ENCODE data around the gene RNF14.

DNA sequence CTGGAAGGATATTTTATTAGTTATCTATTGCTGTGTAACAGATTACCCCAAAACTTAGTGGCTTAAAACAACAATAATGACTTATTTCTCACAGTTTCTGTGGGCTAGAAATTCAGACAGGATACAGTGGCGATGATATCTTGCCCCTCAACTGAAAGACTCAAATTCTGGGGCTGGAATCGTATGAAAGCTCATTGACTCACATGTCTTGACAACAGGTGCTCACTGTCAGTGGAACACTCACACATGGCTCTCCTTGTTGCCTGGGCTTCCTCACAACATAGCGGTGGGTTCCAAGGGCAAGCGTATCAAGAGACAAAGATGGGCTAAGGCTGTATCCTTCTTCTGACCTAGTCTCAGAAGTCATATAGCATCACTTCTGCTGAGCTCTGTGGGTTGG lies 47.7 kb downstream of the RNF14 start:
- TF ChIP-seq, protein P1, sequence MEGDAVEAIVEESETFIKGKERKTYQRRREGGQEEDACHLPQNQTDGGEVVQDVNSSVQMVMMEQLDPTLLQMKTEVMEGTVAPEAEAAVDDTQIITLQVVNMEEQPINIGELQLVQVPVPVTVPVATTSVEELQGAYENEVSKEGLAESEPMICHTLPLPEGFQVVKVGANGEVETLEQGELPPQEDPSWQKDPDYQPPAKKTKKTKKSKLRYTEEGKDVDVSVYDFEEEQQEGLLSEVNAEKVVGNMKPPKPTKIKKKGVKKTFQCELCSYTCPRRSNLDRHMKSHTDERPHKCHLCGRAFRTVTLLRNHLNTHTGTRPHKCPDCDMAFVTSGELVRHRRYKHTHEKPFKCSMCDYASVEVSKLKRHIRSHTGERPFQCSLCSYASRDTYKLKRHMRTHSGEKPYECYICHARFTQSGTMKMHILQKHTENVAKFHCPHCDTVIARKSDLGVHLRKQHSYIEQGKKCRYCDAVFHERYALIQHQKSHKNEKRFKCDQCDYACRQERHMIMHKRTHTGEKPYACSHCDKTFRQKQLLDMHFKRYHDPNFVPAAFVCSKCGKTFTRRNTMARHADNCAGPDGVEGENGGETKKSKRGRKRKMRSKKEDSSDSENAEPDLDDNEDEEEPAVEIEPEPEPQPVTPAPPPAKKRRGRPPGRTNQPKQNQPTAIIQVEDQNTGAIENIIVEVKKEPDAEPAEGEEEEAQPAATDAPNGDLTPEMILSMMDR (IDR thresholded peaks at IDR 0.05): no peak
- no peak for TF ChIP-seq NFYB (CRISPR knock-in tag; conservative IDR thresholded peaks at IDR 0.05; ENCODE audit: low read depth)
- no peak for TF ChIP-seq JUN (CRISPR knock-in tag; IDR thresholded peaks at IDR 0.05)
- TF ChIP-seq, protein P2, sequence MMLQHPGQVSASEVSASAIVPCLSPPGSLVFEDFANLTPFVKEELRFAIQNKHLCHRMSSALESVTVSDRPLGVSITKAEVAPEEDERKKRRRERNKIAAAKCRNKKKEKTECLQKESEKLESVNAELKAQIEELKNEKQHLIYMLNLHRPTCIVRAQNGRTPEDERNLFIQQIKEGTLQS (CRISPR knock-in tag; conservative IDR thresholded peaks at IDR 0.05): no peak
- no peak for TF ChIP-seq ZNF416 (CRISPR knock-in tag; IDR thresholded peaks at IDR 0.05)
- no peak for TF ChIP-seq MLX (CRISPR knock-in tag; IDR thresholded peaks at IDR 0.05)
- TF ChIP-seq, protein P3, sequence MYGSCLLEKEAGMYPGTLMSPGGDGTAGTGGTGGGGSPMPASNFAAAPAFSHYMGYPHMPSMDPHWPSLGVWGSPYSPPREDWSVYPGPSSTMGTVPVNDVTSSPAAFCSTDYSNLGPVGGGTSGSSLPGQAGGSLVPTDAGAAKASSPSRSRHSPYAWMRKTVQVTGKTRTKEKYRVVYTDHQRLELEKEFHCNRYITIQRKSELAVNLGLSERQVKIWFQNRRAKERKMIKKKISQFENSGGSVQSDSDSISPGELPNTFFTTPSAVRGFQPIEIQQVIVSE (CRISPR knock-in tag; IDR thresholded peaks at IDR 0.05; ENCODE audit: borderline replicate concordance): no peak
